Measurements from ENCODE around the gene TGM6.

GRCh38 chr20:2430538-2430937 is 49.8 kb downstream of the TGM6 start:
- TF ChIP-seq EZH2phosphoT487 (IDR thresholded peaks at IDR 0.05; ENCODE audit: low read depth) = no peak
- no peak for TF ChIP-seq CTCF (IDR thresholded peaks at IDR 0.05; ENCODE audit: low read depth, low read length)

Measured in OCI-LY3 (cell line).